Fibroblast of pulmonary artery (primary cell): ENCODE data around the gene MYMK.

Experiments used
- DNase-seq: peaks from one replicate; pipeline ENCODE4 v3.0.0-alpha.2; 2010; ENCODE audit warnings: low read depth
- H3K4me3 ChIP-seq: replicated peaks from 2 replicates; pipeline ENCODE4 v1.5.1; 2011; ENCODE audit warnings: low read depth, mild to moderate bottlenecking, control low read depth, low read length, moderate library complexity
- CTCF ChIP-seq: IDR thresholded peaks from 2 replicates; pipeline ENCODE4 v1.5.1; 2011; ENCODE audit warnings: mild to moderate bottlenecking, control low read depth, low read length, inconsistent platforms; ENCODE audit errors: missing control alignments

MYMK gene

GRCh38 chr9:133557581-133557980, 32.8 kb upstream of the MYMK start:
- no peak for TF ChIP-seq CTCF
- no peak overlapping the region for H3K4me3 ChIP-seq
- no peak for DNase-seq

- TF ChIP-seq CTCF = no peak
- no peak overlapping the region for H3K4me3 ChIP-seq
- DNase-seq = no peak
Measured at GRCh38 chr9:133556354-133556753, 31.6 kb upstream of the MYMK start.

- no peak for DNase-seq
- no peak for TF ChIP-seq CTCF
- no peak overlapping the region for H3K4me3 ChIP-seq
Measured at GRCh38 chr9:133554729-133555128, 30.0 kb upstream of the MYMK start.

GRCh38 chr9:133553973-133554713, 29.4 kb upstream of the MYMK start:
- H3K4me3 ChIP-seq = no peak overlapping the region
- no peak for TF ChIP-seq CTCF
- DNase-seq = no peak

GRCh38 chr9:133553123-133553522, 28.4 kb upstream of the MYMK start:
- no peak for DNase-seq
- H3K4me3 ChIP-seq = no peak overlapping the region
- no peak for TF ChIP-seq CTCF

- no peak for TF ChIP-seq CTCF
- H3K4me3 ChIP-seq = no peak overlapping the region
- no peak for DNase-seq
Measured at GRCh38 chr9:133552236-133552635, 27.5 kb upstream of the MYMK start.

GRCh38 chr9:133551446-133551845, 26.7 kb upstream of the MYMK start:
- no peak for TF ChIP-seq CTCF
- H3K4me3 ChIP-seq = no peak overlapping the region
- DNase-seq = no peak
